ENCODE measurements around the gene SEPTIN7.

DNA sequence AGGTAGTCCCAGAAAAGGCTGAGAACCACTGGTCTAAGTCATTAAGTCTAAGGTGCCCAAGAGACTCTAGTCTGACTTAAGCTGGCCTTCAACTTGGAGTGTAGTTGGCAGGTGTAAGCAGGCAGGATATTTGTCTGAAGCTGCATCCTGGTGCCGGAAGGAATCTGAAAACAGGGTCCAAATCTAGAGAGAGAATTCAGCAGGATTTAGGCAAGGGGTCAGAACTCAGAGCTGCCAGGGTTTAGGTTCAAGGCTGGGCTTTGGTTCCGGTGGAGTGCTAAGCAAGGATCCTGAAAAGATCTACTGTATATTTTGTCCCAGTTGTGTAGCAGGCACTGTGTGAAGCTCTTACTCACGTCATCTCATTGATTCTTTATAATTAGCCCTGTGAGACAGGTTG is 16.5 kb upstream of the SEPTIN7 start:
- TF ChIP-seq CTCF (IDR thresholded peaks at IDR 0.05): no peak
- no peak for TF ChIP-seq IRF2 (CRISPR knock-in tag; IDR thresholded peaks at IDR 0.05; ENCODE audit: borderline replicate concordance, low read depth)
- TF ChIP-seq NR2C2 (CRISPR knock-in tag; IDR thresholded peaks at IDR 0.05): no peak
- TF ChIP-seq, protein P1, sequence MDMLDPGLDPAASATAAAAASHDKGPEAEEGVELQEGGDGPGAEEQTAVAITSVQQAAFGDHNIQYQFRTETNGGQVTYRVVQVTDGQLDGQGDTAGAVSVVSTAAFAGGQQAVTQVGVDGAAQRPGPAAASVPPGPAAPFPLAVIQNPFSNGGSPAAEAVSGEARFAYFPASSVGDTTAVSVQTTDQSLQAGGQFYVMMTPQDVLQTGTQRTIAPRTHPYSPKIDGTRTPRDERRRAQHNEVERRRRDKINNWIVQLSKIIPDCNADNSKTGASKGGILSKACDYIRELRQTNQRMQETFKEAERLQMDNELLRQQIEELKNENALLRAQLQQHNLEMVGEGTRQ (CRISPR knock-in tag; IDR thresholded peaks at IDR 0.05): no peak
- TF ChIP-seq, protein P2, sequence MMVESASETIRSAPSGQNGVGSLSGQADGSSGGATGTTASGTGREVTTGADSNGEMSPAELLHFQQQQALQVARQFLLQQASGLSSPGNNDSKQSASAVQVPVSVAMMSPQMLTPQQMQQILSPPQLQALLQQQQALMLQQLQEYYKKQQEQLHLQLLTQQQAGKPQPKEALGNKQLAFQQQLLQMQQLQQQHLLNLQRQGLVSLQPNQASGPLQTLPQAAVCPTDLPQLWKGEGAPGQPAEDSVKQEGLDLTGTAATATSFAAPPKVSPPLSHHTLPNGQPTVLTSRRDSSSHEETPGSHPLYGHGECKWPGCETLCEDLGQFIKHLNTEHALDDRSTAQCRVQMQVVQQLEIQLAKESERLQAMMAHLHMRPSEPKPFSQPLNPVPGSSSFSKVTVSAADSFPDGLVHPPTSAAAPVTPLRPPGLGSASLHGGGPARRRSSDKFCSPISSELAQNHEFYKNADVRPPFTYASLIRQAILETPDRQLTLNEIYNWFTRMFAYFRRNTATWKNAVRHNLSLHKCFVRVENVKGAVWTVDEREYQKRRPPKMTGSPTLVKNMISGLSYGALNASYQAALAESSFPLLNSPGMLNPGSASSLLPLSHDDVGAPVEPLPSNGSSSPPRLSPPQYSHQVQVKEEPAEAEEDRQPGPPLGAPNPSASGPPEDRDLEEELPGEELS (CRISPR knock-in tag; IDR thresholded peaks at IDR 0.05): no peak
- TF ChIP-seq SP1 (CRISPR knock-in tag; conservative IDR thresholded peaks at IDR 0.05): no peak
- no peak for TF ChIP-seq ZMAT4 (CRISPR knock-in tag; IDR thresholded peaks at IDR 0.05)
- TF ChIP-seq E2F1 (CRISPR knock-in tag; IDR thresholded peaks at IDR 0.05): no peak
- no peak for TF ChIP-seq ZNF263 (CRISPR knock-in tag; IDR thresholded peaks at IDR 0.05; ENCODE audit: low read depth)
- TF ChIP-seq SMAD3 (CRISPR knock-in tag; IDR thresholded peaks at IDR 0.05; ENCODE audit: borderline replicate concordance): no peak
- TF ChIP-seq TCF7 (CRISPR knock-in tag; IDR thresholded peaks at IDR 0.05; ENCODE audit: low read depth): no peak
- no peak for TF ChIP-seq ERG (CRISPR knock-in tag; IDR thresholded peaks at IDR 0.05)
- TF ChIP-seq OVOL2 (CRISPR knock-in tag; IDR thresholded peaks at IDR 0.05; ENCODE audit: borderline replicate concordance): no peak
